Measurements from ENCODE around the gene ZNF555.

The ZNF555 gene

DNA sequence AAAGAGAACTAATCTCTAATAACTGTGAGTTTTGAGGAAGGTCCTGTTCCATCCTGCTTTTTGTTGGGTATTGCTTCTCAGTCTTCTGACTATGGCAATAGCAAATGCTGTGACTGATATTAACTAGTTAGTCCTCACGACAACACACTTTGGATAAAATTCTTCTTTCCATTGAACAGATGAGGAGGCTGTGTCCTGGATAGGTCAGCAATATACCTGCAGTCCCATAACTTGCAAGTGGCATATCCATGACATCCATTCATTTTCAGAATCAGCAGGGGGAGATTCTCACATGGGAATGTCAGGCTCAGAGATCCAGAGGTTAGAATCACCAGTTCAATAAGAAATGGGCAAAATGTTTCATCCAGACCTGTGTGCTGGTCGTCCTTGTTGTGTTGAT, 14.3 kb upstream of the ZNF555 start:
- no peak for DNase-seq

- no peak for DNase-seq
Observed at GRCh38 chr19:2827840-2828489, 13.3 kb upstream of the ZNF555 start.

GRCh38 chr19:2834294-2834871, 6.9 kb upstream of the ZNF555 start:
- no peak for DNase-seq

- DNase-seq, result no peak
Observed at GRCh38 chr19:2837430-2837829, 3.8 kb upstream of the ZNF555 start.

DNA sequence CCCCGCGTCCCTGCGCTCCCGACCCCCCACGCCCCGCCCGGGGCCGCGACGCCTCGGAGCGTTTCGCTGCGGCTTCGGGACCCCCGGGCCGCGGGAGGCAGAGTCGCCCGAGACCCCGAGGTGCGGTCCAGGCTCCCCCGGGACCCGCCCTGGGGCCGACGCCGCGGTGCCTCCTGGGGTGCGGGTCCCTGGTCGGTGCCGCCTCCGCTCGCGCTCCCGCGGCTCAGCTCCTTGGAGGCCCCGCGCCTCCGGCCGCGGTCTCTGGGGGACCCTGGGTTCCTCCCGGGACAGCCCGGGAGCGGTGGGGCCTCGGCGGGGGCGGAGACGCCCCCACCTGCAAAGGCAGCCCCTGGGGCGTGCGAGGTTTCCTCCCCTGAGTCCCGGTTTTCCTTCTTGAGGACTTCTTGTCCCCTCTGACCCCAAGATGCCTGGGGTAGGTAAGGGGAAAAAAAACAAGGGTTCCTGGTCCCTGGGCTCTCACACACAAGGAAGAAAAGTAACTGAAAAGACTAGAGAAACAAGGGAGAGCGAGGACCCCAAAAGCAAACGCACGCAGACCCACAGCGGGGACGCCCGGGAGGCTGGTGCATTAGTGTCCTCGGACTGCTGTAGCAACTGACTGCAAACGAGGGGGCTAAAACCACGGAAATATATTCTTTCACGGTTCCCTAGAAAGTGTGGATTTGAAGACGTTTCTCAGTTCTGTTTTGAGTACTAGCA, 740 bp downstream of the ZNF555 start:
- no peak for DNase-seq

- no peak for DNase-seq
Observed at GRCh38 chr19:2845107-2845506, 3.8 kb downstream of the ZNF555 start.

- no peak for DNase-seq
Observed at GRCh38 chr19:2846180-2846894, 5.1 kb downstream of the ZNF555 start.

DNA sequence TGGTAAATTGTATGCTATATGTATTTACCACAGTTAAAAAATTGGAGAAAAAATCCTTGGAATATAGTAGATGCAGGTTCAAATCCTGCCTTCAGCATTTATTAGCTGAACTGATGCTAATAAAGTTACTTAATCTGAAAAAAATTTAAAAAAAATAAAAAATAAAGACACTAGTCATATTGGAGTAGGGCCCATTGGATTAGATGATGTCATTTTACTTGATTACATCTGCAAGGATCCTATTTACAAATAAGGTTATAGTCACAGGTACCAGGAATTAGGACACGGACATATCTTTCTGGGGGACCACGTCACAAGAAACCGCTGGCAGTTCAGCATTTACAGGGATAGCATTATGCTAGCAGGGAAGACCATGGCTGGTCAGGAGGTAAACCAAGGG, 6.2 kb downstream of the ZNF555 start:
- DNase-seq, result no peak

DNA sequence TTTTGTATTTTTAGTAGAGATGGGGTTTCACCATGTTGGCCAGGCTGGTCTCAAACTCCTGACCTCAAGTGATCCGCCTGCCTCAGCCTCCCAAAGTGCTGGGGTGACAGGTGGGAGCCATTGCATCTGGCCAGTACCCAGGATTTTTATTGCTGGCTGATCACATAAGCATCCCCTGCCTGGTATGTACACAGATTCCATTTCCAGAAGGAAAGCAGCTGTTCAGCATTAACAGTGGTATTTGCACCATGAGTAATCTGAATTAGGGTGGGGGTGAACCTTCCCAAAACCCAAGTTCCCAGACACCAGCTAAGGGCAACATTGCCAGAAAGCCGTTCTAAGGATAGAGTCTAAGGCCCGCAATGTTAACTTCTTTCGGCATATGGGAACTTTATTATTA, 7.3 kb downstream of the ZNF555 start:
- no peak for DNase-seq

GRCh38 chr19:2850256-2850925, 9.1 kb downstream of the ZNF555 start:
- DNase-seq, result no peak

DNA sequence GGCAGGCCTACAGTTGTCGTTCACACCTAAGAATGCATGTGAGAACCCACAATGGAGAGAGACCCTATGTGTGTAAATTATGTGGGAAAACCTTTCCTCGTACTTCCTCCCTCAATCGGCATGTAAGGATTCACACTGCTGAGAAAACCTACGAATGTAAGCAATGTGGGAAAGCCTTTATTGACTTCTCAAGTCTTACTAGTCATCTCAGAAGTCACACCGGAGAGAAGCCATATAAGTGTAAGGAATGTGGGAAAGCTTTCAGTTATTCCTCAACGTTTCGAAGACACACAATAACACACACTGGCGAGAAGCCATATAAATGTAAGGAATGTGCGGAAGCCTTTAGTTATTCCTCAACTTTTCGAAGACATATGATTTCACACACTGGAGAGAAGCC, 11.3 kb downstream of the ZNF555 start:
- DNase-seq, result no peak

GRCh38 chr19:2853015-2853606, 11.8 kb downstream of the ZNF555 start:
- DNase-seq, result no peak

DNA sequence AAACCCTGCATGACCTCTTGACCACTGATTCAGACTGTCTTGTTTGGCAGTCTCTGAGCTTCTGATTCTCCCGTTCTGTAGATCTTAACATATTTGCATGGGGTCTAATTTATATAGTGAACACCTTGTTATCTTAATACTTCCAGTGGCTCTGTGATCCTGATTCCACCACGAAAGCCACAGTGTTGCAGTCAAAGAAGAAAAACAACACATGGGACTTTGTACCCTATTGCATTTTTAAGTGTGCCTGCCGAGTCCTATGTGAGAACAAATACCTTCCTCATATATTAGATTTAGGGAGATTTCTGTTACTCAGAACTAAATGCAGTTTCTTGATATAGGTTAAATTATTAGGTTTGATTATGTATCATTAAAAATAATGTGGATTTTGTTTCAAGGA, 13.6 kb downstream of the ZNF555 start:
- DNase-seq, result no peak

GRCh38 chr19:2856457-2857050, 15.3 kb downstream of the ZNF555 start:
- no peak for DNase-seq

DNA sequence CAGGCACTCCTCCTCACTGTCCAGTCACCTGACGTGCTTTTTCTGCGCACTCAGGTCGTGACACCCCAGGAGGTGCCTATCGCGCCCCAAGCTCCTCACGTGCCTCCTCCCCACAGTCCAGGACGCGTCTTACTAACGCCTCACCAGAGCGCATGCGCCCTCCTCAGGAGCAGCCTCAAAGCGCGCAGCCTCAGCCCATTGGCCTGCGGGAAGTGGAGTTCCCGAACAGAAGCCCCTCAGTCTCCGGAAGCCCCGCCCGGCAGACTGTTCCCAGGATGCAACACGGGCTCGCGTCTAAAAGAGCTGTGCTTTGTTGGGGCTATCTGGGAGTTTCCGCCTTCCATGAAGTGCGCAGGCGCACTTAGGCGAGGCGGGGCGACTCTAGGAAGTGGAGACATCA, 17.6 kb downstream of the ZNF555 start:
- no peak for DNase-seq

GRCh38 chr19:2863816-2864215, 22.5 kb downstream of the ZNF555 start:
- DNase-seq, result no peak

GRCh38 chr19:2865334-2866100, 24.2 kb downstream of the ZNF555 start:
- DNase-seq, result no peak

DNA sequence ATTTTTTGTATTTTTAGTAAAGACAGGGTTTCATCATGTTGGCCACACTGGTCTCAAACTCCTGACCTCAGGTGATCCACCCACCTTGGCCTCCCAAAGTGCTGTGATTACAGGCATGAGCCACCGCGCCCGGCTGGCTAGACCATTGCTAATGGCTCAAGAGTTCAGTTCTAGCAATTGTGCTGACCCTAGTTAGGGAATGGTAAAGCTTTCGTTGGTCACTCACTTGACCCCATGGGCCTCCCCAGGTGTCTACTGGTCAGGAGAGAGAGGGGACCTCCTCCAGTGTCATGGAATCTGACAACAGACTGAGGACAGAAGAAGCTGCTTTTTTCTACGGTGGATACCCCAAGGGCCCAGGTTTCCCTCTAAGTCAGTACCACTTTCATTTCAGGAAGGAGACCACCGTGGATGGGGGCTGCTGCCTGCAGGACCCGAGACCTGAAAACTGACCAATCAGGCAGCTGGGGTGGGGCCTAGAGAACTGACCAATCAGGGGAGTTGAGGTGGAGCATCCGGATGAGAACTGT, 25.3 kb downstream of the ZNF555 start:
- DNase-seq, result no peak

DNA sequence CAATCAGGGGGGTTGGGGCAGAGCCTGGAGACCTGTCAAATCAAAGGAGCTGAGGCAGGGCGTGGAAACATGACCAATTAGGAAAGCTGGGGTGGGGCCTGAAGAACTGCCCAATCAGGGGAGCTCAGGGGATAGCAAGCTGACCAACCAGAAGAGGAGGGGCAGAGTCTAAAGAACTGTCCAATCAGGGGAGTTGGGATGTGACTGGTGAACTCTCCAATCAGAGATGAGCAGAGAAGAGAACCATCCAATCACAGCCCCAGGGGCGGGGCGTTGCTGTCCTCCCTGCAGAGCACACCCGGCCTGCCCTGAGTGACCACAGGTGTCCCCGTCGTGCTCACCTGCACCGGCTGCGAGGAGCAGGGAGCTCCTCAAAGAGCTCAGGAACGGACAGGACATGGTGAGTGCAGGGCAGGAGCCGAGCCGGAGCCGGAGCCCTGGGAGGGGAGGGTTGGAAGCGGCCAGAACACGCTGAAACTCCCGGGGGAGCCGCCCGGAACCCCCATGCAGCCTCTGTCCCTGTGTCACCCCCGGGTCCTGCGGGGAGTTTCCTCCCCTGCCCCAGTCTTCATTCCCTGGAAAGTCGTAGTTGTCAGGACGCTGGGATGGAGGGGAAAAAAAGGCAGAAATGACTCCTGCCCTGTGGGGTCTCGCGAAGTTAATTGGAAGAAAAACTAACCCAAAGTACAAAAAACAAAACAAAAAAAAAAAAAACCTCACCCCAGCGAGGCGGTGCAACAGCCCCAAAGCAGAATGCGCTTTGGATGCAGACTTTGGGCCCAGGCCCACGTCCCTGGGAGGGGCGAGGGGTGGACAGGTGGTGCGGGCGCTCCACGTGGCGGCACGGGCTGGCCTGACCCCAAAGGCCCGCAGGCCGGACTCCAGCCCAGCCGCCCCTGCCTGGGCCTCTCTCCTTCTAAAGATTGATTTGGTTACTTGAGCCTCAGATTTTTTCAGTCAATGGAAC, 26.0 kb downstream of the ZNF555 start, which contains the start of gene ZNF556:
Gene ZNF556, plus strand, starts transcription at position 311 of the 967 bp plus-strand sequence. Its CDS starts 87 bp downstream, at position 398.
- peak; percentile 85 for DNase-seq

DNA sequence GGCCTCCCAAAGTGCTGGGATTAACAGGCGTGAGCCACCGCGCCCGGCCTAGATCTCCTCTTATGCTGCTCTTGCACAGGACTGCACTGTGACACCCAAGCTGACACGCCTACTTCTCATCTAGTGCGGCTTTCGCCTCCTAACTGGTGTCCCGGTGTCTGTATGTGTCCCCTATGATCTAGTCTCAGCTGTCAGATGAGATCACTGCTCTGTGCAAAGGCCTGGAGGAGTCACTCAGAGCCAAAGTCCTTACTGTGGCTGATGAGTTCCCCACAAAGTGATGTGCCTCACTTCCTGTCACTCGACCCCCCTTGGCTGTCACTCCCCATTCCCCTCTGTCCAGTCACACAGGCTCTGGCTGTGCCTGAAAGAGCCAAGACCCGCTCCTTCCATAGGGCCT, 28.3 kb downstream of the ZNF555 start:
- no peak for DNase-seq

Data from NCI-H82 (cell line).